ENCODE results near the gene FHAD1.

The FHAD1 gene

DNA sequence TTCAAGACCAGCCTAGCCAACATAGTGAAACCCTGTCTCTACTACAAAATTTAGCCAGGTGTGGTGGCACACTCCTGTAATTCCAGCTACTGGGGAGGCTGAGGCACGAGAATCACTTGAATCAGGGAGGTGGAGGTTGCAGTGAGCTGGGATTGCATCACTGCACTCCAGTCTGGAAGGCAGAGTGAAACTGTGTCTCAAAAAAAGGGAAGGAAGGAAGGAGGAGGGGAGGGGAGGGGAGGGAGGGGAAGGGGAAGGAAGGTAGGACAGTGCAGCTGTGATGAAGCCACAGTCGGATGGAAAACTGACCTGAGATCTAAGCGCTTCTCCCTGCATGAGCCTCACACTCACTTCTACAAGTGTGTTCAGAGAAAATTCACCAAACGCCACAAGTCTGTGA, 22.0 kb upstream of the FHAD1 start:
- H3K4me3 ChIP-seq (ENCODE audit: low read depth, low read length) = no peak overlapping the region
- TF ChIP-seq, protein P1, sequence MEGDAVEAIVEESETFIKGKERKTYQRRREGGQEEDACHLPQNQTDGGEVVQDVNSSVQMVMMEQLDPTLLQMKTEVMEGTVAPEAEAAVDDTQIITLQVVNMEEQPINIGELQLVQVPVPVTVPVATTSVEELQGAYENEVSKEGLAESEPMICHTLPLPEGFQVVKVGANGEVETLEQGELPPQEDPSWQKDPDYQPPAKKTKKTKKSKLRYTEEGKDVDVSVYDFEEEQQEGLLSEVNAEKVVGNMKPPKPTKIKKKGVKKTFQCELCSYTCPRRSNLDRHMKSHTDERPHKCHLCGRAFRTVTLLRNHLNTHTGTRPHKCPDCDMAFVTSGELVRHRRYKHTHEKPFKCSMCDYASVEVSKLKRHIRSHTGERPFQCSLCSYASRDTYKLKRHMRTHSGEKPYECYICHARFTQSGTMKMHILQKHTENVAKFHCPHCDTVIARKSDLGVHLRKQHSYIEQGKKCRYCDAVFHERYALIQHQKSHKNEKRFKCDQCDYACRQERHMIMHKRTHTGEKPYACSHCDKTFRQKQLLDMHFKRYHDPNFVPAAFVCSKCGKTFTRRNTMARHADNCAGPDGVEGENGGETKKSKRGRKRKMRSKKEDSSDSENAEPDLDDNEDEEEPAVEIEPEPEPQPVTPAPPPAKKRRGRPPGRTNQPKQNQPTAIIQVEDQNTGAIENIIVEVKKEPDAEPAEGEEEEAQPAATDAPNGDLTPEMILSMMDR (IDR thresholded peaks at IDR 0.05; ENCODE audit: control insufficient read depth, extremely low read depth, insufficient read depth) = no peak
- no peak for DNase-seq (ENCODE audit: low read depth)

DNA sequence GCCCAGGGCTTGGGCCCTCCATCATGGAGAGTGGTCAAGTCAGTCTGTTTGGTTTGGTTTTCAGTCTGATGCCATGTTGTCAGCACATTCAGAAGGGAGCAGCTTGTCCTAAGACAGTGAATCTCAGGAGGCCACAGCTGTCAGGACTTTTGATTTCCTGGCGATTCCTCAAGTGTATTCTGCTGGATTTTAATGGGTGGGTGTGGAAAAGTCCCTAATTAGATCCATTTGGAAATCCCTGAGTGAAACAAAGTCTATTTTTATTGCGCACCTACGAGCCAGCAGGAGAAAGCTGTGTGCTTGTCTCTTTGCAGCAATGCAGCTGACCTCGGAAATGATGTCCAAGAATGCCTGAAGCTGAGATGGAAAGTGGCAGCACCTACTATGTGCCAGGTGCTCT, 21.6 kb upstream of the FHAD1 start:
- no peak overlapping the region for H3K4me3 ChIP-seq (ENCODE audit: low read depth, low read length)
- DNase-seq (ENCODE audit: low read depth) = no peak
- TF ChIP-seq, protein P1 (IDR thresholded peaks at IDR 0.05; ENCODE audit: control insufficient read depth, extremely low read depth, insufficient read depth) = no peak

DNA sequence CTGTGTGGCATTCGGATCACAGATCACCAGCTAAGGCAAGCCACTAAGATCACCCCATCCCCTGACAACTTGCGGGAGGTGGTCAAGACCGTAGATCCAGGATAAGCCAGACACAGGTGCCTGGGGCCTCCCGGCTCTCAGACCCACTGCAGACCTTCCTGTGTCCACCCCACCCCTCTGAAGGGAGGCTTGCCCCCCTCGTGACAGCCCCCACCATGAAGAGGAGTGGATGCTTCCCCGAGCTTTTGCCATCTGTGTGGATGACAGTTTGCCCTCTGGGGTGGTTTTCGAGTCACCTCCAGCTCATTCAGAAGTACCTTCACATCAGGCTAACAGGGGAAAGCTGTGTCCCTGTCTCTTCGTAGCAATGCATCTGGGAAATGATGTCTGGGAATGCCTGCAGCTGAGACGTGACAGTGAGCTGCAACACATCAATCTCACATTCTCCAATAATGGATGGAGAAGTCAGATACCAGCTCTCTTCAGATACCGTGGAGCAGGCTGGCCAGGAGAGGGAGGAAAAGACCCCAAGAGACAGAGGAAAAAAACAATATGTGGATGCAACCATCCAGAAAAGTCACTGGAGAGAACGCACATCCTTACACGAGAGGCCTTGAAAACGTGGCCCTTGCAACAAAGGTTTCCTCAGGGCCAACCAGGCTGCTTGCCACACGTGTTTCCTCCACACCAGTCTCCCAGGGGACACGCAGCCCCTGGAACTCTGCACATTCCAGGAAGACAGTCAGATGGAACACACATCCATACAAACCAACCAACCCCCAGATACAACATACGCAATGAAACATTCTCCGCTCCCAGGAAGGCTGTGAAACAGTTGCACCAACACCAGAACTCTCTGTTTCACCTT, 20.4 kb upstream of the FHAD1 start:
- TF ChIP-seq, protein P1 (IDR thresholded peaks at IDR 0.05; ENCODE audit: control insufficient read depth, extremely low read depth, insufficient read depth) = no peak
- no peak for DNase-seq (ENCODE audit: low read depth)
- no peak overlapping the region for H3K4me3 ChIP-seq (ENCODE audit: low read depth, low read length)

DNA sequence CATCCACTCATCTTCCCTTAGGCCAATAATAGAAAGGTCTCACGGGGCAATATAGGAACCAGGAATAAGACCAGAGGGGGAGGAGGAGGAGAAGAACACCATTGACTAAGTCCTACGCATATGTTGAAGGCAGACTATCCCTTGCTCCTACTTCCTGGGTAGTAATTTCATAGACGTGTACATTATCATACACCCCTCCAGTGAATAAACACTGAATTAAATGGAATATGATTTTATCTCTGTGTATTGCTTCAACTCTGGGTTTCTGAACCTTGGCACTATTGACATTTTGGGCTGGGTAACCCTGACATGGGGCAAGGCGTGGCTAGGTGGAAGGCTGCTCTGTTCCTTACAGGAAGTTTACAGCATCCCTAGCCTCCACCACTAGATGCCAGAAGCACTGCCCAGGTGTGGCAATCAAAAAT, 17.3 kb upstream of the FHAD1 start:
- TF ChIP-seq, protein P1 (IDR thresholded peaks at IDR 0.05; ENCODE audit: control insufficient read depth, extremely low read depth, insufficient read depth) = no peak
- no peak for DNase-seq (ENCODE audit: low read depth)
- no peak overlapping the region for H3K4me3 ChIP-seq (ENCODE audit: low read depth, low read length)

DNA sequence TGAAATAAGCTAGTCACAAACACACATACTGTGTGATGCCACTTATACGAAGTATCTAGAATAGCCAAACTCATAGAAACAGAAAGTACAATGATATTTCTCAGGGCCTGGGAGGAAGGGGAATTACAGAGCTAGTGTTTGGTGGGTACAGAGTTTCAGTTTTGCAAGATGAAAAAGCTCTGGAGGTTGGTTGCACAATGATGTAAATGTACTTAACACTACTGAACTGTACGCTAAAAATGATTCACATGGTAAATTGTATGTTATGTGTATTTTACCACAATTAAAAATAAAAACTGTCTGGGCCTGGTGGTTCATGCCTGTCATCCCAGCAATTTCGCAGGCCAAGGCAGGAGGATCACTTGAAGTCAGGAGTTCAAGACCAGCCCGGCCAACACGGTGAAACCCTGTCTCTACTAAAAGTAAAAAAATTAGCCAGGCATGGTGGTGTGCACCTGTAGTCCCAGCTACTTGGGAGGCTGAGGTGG, 15.3 kb upstream of the FHAD1 start:
- no peak for DNase-seq (ENCODE audit: low read depth)
- H3K4me3 ChIP-seq (ENCODE audit: low read depth, low read length) = no peak overlapping the region
- TF ChIP-seq, protein P1 (IDR thresholded peaks at IDR 0.05; ENCODE audit: control insufficient read depth, extremely low read depth, insufficient read depth) = no peak

DNA sequence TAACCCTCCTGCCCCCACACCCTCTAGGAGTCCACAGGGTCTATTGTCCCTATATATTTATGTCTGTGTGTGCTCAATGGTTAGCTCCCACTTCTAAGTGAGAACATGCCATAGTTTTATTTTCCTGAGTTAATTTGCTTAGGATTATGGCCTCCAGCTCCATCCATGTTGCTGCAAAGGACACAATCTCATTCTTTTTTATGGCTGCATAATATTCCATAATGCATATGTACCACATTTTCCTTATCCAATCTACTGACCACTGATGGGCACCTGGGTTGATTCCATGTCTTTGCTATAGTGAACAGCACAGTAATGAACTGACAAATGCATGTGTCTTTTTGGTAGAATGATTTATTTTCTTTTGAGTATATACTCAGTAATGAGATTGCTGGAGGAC, 13.3 kb upstream of the FHAD1 start:
- DNase-seq (ENCODE audit: low read depth) = no peak
- TF ChIP-seq, protein P1 (IDR thresholded peaks at IDR 0.05; ENCODE audit: control insufficient read depth, extremely low read depth, insufficient read depth) = no peak
- no peak overlapping the region for H3K4me3 ChIP-seq (ENCODE audit: low read depth, low read length)
